Effector CD4-positive, alpha-beta T cell (primary cell): Measurements from ENCODE around the gene NEK2.
"Not testable (repeated sequence)": the region's sequence is repeated elsewhere in the genome, so short reads cannot be mapped to it uniquely, and the experiment has no call there.

ENCODE experiments used
- DNase-seq: peaks from one replicate; pipeline ENCODE4 v3.0.0-alpha.2; 2020

NEK2 gene

GRCh38 chr1:211632117-211632807 lies 43.2 kb downstream of the NEK2 start:
- DNase-seq: no peak

- DNase-seq: no peak
Measured at GRCh38 chr1:211631168-211631567, 44.3 kb downstream of the NEK2 start.

GRCh38 chr1:211630236-211631081 lies 45.0 kb downstream of the NEK2 start:
- no peak for DNase-seq

GRCh38 chr1:211628417-211628816 lies 47.0 kb downstream of the NEK2 start:
- no peak for DNase-seq

- DNase-seq: no peak
Measured at GRCh38 chr1:211627259-211627658, 48.2 kb downstream of the NEK2 start.

GRCh38 chr1:211625866-211626265 lies 49.6 kb downstream of the NEK2 start:
- not testable (repeated sequence) for DNase-seq

- no peak for DNase-seq
Measured at GRCh38 chr1:211625040-211625439, 50.4 kb downstream of the NEK2 start.

- DNase-seq: no peak
Measured at GRCh38 chr1:211623515-211623914, 51.9 kb downstream of the NEK2 start.

- no peak for DNase-seq
Measured at GRCh38 chr1:211621447-211622198, 53.8 kb downstream of the NEK2 start.

- no peak for DNase-seq
Measured at GRCh38 chr1:211620097-211620496, 55.3 kb downstream of the NEK2 start.

GRCh38 chr1:211619033-211619996 lies 56.1 kb downstream of the NEK2 start:
- no peak for DNase-seq

- DNase-seq: no peak
Measured at GRCh38 chr1:211616965-211617297, 58.5 kb downstream of the NEK2 start.

- no peak for DNase-seq
Measured at GRCh38 chr1:211616231-211616964, 59.0 kb downstream of the NEK2 start.

GRCh38 chr1:211614615-211615014 lies 60.8 kb downstream of the NEK2 start:
- DNase-seq: no peak

GRCh38 chr1:211613951-211614350 lies 61.5 kb downstream of the NEK2 start:
- no peak for DNase-seq

GRCh38 chr1:211613108-211613947 lies 62.1 kb downstream of the NEK2 start:
- no peak for DNase-seq

GRCh38 chr1:211612786-211613107 lies 62.7 kb downstream of the NEK2 start:
- no peak for DNase-seq
